ENCODE measurements around the gene DNAJB13. TPM values are rescaled to one million over a fixed set of nuclear protein-coding genes. Genes with fewer than 3 reads are reported as not detected.

DNAJB13 gene
- total and polyA plus RNA-seq, 4 donors, result 0.40 to 7.2 (median 4.6) TPM

DNA sequence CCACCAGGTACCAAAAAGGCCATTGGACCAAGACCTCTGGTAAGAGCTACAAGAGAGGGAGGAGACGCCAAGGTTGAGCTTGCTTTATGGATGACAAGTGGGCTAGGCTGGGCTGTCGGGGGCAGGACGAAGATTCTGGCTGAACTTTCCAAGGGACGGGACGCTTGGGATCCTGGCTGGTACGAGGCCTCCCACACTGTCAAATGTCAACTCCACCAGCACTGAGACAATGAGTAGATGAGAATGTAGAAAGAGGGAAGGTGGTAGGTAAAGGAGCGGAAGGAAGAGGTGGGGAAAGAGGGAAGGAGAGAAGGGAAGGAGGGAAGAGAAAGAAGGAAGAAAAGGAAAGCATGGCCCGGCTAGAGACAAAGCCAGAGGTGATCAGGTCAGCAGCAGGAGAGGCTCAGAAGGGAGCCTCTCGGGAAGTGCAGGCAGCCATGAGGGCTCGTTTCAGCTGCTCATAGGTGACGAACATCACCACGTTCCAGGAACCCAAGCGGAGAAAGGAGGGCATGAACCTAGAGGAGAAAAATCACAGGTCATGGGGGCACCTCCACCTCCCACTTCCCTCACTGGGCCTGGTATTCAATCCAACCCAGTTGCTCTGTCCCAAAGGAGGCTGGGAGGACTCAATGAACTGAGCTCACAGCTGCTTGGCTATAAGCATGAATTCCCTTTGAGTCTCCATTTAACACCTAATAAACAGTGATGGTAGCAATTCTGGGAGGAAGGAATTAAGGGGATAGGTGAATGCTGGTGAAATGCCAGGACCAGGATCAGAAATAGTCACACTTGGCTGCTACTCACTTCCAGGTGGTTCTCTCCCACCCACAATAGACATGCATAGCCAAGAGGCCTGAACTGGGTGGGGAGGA lies 24.0 kb downstream of the DNAJB13 start:
- Histone ChIP-seq H3K4me3 (ENCODE audit: low read depth, low read length) (no peak overlapping the region), H3K27ac (ENCODE audit: low read depth, low read length) (no peak overlapping the region), H3K4me1 (ENCODE audit: control insufficient read depth, insufficient read depth, low read length) (no peaks in the 10 kb centered on the region), H3K9me3 (ENCODE audit: control insufficient read depth, insufficient read depth, low read length) (no peaks in the 10 kb centered on the region), H3K27me3 (ENCODE audit: control insufficient read depth, insufficient read depth, low read length) (no peaks in the 10 kb centered on the region), H3K36me3 (ENCODE audit: control insufficient read depth, insufficient read depth, low read length) (peaks cover 36% of the 10 kb centered on the region)
- DNase-seq (ENCODE audit: low read depth in 4 of 6, low spot score in 6 of 6), result no peak
- whole genome bisulfite sequencing (ENCODE audit: insufficient coverage), result 93% methylated on average over 9 of the region's 13 CpGs

DNA sequence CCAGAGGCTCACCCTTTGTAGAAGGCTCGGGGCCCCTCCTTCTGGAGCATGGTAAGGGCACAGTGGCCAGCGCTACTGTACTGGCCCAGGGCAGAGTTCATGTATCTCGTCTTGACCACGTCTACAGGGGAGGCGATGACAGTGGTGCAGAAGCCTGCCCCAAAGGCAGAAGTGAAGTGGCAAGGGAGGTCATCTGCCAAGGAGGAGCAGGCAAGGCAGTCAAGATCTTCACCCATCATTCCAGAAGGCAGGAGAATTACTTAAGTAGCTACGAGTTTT lies 24.6 kb downstream of the DNAJB13 start:
- Histone ChIP-seq H3K27me3 (ENCODE audit: control insufficient read depth, insufficient read depth, low read length) (no peaks in the 10 kb centered on the region), H3K9me3 (ENCODE audit: control insufficient read depth, insufficient read depth, low read length) (no peaks in the 10 kb centered on the region), H3K4me1 (ENCODE audit: control insufficient read depth, insufficient read depth, low read length) (peaks cover 3% of the 10 kb centered on the region), H3K27ac (ENCODE audit: low read depth, low read length) (no peak overlapping the region), H3K36me3 (ENCODE audit: control insufficient read depth, insufficient read depth, low read length) (peaks cover 36% of the 10 kb centered on the region), H3K4me3 (ENCODE audit: low read depth, low read length) (no peak overlapping the region)
- WGBS (ENCODE audit: insufficient coverage), result 88% methylated on average over 6 of the region's 6 CpGs
- DNase-seq (ENCODE audit: low read depth in 4 of 6, low spot score in 6 of 6), result no peak

DNA sequence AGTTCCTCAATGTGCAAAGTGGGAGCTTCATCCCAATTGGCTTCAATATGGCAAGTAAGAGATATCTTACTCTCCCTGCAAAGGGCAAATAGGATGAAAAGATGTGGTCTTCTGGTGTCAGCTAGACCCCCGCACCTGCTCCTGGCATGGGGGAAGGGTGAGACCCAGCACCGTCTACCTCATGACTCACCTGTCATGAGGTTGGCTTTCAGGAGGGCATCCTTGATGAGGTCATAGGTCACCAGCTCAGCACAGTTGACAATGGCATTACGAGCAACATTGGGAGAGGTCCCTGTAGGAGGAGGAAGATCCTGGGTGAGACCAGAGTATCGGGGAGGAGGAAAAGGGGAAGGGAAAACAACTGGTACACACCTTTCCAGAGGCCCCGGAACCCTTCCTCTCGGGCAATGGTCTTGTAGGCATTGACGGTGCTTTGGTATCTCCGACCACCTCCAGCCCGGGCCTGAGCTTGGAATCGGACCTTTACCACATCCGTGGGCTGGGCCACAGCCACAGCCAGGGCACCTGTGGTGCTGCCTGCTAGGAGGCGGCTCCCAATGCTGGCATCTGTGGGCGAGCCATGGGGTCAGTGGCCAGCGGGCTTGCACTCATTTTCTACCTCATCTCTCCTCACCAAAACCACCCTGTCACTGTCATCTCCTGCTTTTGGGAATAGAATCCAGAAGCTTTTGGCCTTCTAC lies 25.8 kb downstream of the DNAJB13 start:
- no peak overlapping the region for H3K27ac ChIP-seq (ENCODE audit: low read depth, low read length)
- no peaks in the 10 kb centered on the region for H3K9me3 ChIP-seq (ENCODE audit: control insufficient read depth, insufficient read depth, low read length)
- WGBS (ENCODE audit: insufficient coverage), result 97% methylated on average over 14 of the region's 14 CpGs
- peaks cover 8% of the 10 kb centered on the region for H3K4me1 ChIP-seq (ENCODE audit: control insufficient read depth, insufficient read depth, low read length)
- H3K36me3 ChIP-seq (ENCODE audit: control insufficient read depth, insufficient read depth, low read length), result peaks cover 36% of the 10 kb centered on the region
- DNase-seq (ENCODE audit: low read depth in 4 of 6, low spot score in 6 of 6), result no peak
- no peak overlapping the region for H3K4me3 ChIP-seq (ENCODE audit: low read depth, low read length)
- H3K27me3 ChIP-seq (ENCODE audit: control insufficient read depth, insufficient read depth, low read length), result no peaks in the 10 kb centered on the region

DNA sequence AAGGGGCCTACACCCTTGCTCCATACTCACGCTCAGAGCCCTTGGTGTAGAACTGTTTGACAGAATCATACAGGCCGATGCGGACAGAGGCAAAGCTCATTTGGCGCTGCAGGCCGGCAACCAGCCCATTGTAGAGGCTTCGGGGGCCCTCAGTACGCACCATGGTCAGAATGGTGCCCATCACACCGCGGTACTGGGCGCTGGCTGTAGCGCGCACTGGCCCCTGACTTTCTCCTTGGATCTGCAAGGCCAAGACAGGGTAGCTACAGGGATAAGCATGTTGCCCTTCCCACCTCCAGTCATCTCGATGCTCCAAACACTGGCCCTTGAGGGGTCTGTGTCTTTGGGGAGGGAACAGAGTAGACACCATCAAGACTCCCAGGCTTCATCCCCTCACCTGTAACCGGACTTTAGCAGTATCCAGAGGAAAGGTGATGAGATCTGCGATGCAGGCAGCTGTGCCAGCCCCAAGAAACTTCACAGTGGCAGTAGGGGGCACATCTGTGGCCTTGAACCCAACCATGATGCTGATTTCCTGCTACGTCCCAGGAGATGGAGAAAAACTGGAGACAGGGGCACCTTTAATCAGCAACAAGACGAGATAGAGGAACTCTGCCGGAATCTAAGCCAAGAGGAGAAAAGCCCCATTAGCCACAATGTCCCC lies 27.2 kb downstream of the DNAJB13 start:
- no peaks in the 10 kb centered on the region for H3K27me3 ChIP-seq (ENCODE audit: control insufficient read depth, insufficient read depth, low read length)
- peaks cover 20% of the 10 kb centered on the region for H3K4me1 ChIP-seq (ENCODE audit: control insufficient read depth, insufficient read depth, low read length)
- peaks cover 36% of the 10 kb centered on the region for H3K36me3 ChIP-seq (ENCODE audit: control insufficient read depth, insufficient read depth, low read length)
- no peak for DNase-seq (ENCODE audit: low read depth in 4 of 6, low spot score in 6 of 6)
- H3K9me3 ChIP-seq (ENCODE audit: control insufficient read depth, insufficient read depth, low read length), result no peaks in the 10 kb centered on the region
- H3K27ac ChIP-seq (ENCODE audit: low read depth, low read length), result no peak overlapping the region
- no peak overlapping the region for H3K4me3 ChIP-seq (ENCODE audit: low read depth, low read length)
- WGBS (ENCODE audit: insufficient coverage), result 96% methylated on average over 16 of the region's 18 CpGs

DNA sequence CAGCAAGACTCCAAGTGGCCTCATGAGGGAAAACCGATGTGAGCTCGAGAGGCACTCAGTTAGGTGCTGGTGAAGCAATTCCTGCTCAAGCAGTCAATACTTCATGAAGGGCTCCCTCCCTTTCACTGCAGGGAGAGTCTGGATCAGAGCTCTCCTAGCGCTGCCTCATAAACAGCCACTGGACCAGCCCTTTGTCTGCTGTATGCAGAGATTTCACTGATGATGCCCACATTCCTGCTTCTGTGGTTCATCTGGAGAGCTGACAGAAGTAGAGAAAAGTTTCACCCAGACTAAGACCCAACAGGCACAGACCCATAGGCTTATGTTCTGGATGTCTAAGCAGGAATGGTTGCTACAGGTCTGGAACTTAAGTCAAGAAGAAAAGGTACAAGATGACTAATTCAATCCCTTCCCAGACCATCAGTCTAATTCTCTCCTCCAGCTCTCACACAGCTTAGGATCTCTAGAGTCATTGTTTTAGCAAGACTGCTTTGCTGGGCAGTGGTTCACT lies 27.8 kb downstream of the DNAJB13 start:
- 94% methylated on average over 3 of the region's 3 CpGs for WGBS (ENCODE audit: insufficient coverage)
- no peak for DNase-seq (ENCODE audit: low read depth in 4 of 6, low spot score in 6 of 6)
- H3K27me3 ChIP-seq (ENCODE audit: control insufficient read depth, insufficient read depth, low read length), result no peaks in the 10 kb centered on the region
- H3K36me3 ChIP-seq (ENCODE audit: control insufficient read depth, insufficient read depth, low read length), result peaks cover 36% of the 10 kb centered on the region
- no peaks in the 10 kb centered on the region for H3K9me3 ChIP-seq (ENCODE audit: control insufficient read depth, insufficient read depth, low read length)
- no peak overlapping the region for H3K4me3 ChIP-seq (ENCODE audit: low read depth, low read length)
- H3K27ac ChIP-seq (ENCODE audit: low read depth, low read length), result no peak overlapping the region
- H3K4me1 ChIP-seq (ENCODE audit: control insufficient read depth, insufficient read depth, low read length), result peaks cover 27% of the 10 kb centered on the region

DNA sequence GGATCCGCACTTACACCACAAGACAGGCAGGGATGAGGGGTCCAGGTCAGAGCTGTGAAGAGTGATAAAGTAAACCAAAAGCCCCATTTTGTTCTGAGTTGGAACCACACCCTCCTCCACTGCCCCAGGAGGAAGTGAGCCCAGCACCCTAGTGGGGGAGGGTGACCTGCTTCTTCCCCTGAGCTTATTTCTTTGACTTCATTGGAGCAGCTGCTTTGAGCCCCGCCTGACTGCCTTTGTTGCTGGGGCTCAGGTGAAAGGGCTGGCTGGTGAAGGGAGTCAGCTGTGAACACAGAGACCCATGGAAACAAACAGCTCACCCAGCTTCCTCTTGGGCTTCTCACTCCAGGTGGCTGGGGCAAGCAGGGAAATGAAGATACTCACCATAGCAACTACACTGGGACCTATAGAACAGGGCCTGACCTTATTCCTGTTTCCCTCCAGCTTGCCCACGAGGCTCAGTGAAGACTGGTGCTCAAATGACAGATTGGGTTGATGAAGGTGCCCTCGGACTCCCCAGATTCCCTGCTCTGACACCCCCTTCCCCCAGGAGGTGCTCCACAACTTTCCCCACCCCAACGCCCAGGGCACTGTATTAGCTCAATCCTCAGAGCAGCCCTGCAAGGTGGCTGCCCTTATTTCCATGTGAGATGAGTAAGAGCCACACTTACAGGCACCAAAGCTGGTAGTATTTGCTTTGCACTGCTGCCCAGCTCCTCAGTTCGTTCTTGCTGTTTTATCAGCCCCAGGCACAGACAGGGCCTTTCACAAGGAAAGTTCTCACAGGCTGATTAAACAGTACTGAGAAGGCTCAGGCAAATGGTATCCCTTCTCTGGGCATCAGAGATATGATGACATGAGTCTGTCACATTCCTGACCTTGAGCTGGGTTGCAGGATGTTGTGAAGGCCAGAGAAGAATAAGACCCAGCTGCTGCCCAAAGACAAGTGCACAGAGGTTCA lies 29.5 kb downstream of the DNAJB13 start:
- no peak for DNase-seq (ENCODE audit: low read depth in 4 of 6, low spot score in 6 of 6)
- H3K9me3 ChIP-seq (ENCODE audit: control insufficient read depth, insufficient read depth, low read length), result no peaks in the 10 kb centered on the region
- peaks cover 28% of the 10 kb centered on the region for H3K36me3 ChIP-seq (ENCODE audit: control insufficient read depth, insufficient read depth, low read length)
- 91% methylated on average over 4 of the region's 6 CpGs for WGBS (ENCODE audit: insufficient coverage)
- H3K27ac ChIP-seq (ENCODE audit: low read depth, low read length), result no peak overlapping the region
- H3K4me1 ChIP-seq (ENCODE audit: control insufficient read depth, insufficient read depth, low read length), result peaks cover 32% of the 10 kb centered on the region
- no peaks in the 10 kb centered on the region for H3K27me3 ChIP-seq (ENCODE audit: control insufficient read depth, insufficient read depth, low read length)
- no peak overlapping the region for H3K4me3 ChIP-seq (ENCODE audit: low read depth, low read length)

DNA sequence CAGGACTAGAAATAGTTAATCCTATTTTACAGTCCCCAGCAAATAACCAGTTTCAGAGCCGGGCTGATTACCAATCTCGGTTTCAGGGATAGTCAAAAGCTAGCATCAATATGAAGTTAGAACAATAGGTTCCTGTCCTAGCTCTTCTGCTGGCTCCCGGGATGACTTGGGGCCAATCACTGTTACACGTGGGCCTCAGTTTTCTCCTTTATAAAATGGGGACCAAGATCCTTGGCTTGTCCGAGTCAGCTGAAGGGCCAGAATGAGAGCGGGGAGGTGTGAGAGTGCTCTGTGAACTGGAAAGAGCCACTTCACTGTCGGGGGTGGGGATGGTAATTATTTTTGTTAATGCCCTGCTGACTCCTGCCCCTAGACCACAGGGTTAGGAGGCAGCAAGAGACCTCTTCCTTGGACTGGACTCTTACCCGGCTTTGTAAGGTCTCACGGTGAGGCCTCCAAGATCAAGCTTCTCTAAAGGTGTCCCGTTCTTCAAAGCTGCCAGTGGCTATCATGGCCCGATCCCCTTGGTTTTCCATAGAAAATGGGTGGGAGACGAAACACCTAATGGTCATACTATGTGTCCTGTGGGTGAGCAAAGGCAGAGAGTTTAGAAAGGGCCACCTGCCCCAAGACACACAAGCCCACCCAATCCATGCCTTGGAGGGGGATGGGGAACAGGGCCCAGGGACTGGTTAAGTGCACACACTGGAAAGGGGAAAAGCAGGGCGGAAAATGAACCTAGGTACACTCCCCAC lies 30.4 kb downstream of the DNAJB13 start:
- no peak for DNase-seq (ENCODE audit: low read depth in 4 of 6, low spot score in 6 of 6)

DNA sequence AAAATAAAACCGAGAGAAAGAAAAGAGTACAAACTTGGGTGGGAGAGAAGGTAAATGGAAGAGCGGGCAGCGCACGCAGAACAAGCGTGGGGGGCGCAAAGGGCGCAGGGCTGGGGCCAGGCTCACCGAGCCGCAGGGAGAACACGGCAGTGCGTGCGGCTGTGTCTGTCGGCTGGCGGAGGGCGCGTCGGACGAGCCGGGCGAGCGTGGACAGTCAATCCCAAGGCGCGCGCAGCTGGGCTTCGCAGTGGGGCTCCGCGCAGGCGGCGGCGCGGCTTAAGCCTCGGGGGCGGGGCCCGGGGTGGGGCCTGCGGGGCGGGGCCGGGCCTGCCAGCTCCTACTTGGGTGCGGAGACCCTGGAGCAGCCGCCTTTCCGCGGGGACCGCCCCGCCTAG lies 31.8 kb downstream of the DNAJB13 start, which contains the start of gene UCP2:
Gene UCP2, minus strand, starts transcription at position 249 of the 395 bp plus-strand sequence. CDS start 4,465 bp downstream, outside the sequence.
- peaks cover 32% of the 10 kb centered on the region for H3K4me1 ChIP-seq (ENCODE audit: control insufficient read depth, insufficient read depth, low read length)
- no peaks in the 10 kb centered on the region for H3K27me3 ChIP-seq (ENCODE audit: control insufficient read depth, insufficient read depth, low read length)
- no peaks in the 10 kb centered on the region for H3K9me3 ChIP-seq (ENCODE audit: control insufficient read depth, insufficient read depth, low read length)
- under 1% methylated on average over 42 of the region's 43 CpGs for WGBS (ENCODE audit: insufficient coverage)
- DNase-seq (ENCODE audit: low read depth in 4 of 6, low spot score in 6 of 6), result peak in 5 of 6 donors; percentile 23 to 86 (median 52)
- peaks cover 10% of the 10 kb centered on the region for H3K36me3 ChIP-seq (ENCODE audit: control insufficient read depth, insufficient read depth, low read length)
- H3K27ac ChIP-seq (ENCODE audit: low read depth, low read length), result peak within 1 kb of the TSS; percentile 95
- peak within 1 kb of the TSS; percentile 92 for H3K4me3 ChIP-seq (ENCODE audit: low read depth, low read length)

More for the DNA sequence above, 30.4 kb downstream of the DNAJB13 start:
- WGBS (ENCODE audit: insufficient coverage), result 76% methylated on average over 7 of the region's 13 CpGs
- H3K27ac ChIP-seq (ENCODE audit: low read depth, low read length), result no peak overlapping the region
- H3K36me3 ChIP-seq (ENCODE audit: control insufficient read depth, insufficient read depth, low read length), result peaks cover 20% of the 10 kb centered on the region
- peaks cover 32% of the 10 kb centered on the region for H3K4me1 ChIP-seq (ENCODE audit: control insufficient read depth, insufficient read depth, low read length)
- H3K27me3 ChIP-seq (ENCODE audit: control insufficient read depth, insufficient read depth, low read length), result no peaks in the 10 kb centered on the region
- peak overlapping the region; percentile 92 for H3K4me3 ChIP-seq (ENCODE audit: low read depth, low read length)
- H3K9me3 ChIP-seq (ENCODE audit: control insufficient read depth, insufficient read depth, low read length), result no peaks in the 10 kb centered on the region
